GM18867 (cell line): Measurements from ENCODE around the gene TRIM37.
"Not testable (repeated sequence)": the region's sequence is repeated elsewhere in the genome, so short reads cannot be mapped to it uniquely, and the experiment has no call there.

Experiments
- ATAC-seq: cut with Tn5 transposase; IDR thresholded peaks from one replicate; pipeline ENCODE4 v1.9.1; 2021; ENCODE audit warnings: mild to moderate bottlenecking, moderate library complexity; ENCODE audit not compliant: unreplicated experiment

Gene TRIM37

DNA sequence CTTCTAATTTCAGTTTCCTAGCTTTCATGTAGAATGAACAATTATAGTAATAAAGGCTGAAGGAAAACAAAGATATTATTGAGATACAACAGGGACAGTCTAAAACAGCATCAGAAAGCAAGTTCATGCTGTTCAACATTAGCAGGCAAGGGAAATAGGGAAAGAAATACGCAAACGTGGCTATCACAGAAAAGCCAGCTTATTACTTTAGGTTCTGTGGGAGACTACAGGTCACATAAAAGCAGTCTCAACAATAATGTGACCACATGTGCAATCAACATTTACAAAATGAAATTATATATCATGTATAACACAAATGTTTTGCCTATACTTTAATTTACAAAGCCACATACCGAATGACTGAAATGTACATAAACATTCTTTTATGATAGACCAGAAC, 4.9 kb upstream of the TRIM37 start:
- no peak for ATAC-seq

- no peak for ATAC-seq
Measured at GRCh38 chr17:59110973-59111372, 4.3 kb upstream of the TRIM37 start.

- no peak for ATAC-seq
Measured at GRCh38 chr17:59108400-59109102, 1.9 kb upstream of the TRIM37 start.

DNA sequence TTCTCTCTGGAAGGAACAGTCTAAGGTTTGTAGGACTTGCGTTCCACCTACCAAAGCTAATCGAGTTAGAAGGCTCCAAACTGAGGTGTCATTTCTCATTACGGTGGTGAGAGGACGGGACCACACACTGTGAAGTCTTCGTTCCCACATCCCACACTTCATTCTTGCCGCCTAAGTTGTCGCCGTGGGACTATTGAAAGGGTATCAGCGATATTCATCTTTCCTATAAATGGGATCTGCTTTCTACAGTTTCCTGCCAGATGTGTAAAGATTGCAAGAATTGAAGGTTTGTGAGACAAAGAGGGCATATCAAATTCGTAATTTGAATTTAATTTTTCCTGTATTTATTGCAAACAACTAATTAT, 608 bp upstream of the TRIM37 start:
- no peak for ATAC-seq

DNA sequence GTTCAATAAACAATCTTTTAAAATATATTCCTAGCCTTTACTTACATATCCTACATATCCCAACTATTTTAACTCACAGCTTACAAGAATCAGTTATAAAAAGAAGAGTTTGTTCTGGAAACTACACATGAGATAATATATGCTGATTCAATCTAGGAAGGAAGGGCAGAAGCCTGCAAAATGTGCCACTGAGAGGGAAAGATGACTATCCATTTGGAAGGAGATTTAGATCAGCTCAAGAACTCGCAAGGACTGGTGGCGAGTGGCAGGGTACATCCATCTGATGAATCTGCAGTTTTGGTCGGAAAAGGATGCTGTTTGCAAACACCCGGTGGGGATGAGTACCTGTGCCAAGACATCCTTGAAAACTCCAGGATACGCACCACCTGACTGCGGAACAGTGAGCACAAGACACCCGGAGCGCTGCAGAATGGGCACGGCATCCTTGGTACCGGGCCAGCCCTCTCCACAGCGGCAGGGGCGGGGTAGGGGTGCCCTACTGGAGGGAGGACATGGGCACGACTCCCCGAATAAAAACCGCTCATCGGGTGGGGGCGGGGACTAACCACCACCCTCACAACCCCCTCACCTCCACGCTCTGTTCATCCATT, 723 bp downstream of the TRIM37 start:
- peak; percentile 27 for ATAC-seq

DNA sequence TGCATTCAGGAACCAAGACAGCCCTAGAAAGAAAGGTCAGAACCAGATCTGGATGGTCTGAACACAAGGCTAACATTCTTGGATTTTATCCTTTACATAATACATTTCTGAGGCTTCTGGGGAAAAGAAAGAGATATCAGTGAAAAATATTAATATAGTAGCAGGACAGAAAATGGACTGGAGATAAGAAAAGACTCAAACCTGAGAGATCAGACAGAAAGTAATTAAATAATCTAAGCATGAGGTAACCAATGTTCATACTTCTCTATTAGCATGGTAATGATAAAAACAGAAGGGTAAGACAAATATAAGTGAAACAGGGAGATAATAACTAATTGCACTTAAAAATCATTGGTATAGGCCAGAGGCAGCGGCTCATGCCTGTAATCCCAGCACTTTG, 5.5 kb downstream of the TRIM37 start:
- ATAC-seq, result no peak

DNA sequence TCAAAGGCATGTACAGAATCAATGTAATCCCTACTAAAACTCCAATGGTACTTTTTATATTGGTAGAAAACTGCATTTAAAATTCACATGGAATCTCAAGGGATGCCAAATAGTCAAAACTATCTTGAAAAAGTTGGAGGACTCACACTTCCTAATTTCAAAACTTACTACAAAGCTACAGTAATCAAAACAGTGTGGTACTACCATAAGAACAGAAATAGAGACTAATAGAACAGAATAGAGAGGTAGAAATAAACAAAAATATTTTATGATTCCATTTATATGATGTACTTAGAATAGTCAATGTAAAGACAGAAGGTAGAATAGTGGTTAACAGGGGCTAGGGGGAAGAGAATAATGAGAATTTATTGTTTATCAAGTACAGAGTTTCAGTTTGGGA, 8.8 kb downstream of the TRIM37 start:
- no peak for ATAC-seq

GRCh38 chr17:59094861-59095530, 11.7 kb downstream of the TRIM37 start:
- no peak for ATAC-seq

- ATAC-seq, result no peak
Measured at GRCh38 chr17:59093702-59094231, 12.9 kb downstream of the TRIM37 start.

GRCh38 chr17:59093145-59093701, 13.5 kb downstream of the TRIM37 start:
- ATAC-seq, result no peak

- ATAC-seq, result not testable (repeated sequence)
Measured at GRCh38 chr17:59090593-59090992, 16.1 kb downstream of the TRIM37 start.

GRCh38 chr17:59084154-59084553, 22.5 kb downstream of the TRIM37 start:
- ATAC-seq, result no peak

DNA sequence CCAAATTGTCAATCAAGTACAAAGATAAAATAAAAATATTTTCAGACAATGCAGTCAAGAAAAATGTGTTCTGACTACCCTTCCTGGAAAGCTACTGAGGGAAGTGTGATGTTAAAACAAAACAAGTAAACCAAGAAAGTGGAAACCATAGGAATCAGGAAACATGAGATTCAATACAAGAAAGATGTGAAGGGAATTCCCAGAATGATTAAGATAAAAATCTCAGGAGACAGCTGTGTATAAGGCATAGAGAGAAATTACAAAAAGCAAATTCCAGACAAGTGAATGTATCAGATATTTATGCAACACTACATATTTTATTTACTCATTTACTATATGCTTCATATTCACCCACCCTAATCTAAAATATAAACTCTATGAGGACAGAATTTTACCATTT, 32.2 kb downstream of the TRIM37 start:
- ATAC-seq, result no peak

DNA sequence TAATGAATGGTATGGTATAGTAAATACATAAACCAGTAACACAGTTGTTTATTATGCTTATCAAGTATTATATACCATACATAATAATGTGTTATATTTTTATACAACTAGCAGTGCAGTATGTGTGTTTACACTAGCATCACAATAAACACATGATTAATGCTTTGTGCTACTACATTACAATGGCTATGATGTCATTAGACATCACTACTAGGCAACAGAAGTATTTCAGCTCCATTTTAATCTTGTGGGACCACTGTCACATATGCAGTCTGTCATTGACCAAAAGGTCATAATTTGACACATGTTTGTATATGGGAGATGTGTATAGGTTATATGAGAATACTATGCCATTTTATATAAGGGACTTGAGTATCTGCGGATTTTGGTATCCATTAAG, 32.7 kb downstream of the TRIM37 start:
- ATAC-seq, result no peak

GRCh38 chr17:59069856-59070255, 36.8 kb downstream of the TRIM37 start:
- no peak for ATAC-seq

DNA sequence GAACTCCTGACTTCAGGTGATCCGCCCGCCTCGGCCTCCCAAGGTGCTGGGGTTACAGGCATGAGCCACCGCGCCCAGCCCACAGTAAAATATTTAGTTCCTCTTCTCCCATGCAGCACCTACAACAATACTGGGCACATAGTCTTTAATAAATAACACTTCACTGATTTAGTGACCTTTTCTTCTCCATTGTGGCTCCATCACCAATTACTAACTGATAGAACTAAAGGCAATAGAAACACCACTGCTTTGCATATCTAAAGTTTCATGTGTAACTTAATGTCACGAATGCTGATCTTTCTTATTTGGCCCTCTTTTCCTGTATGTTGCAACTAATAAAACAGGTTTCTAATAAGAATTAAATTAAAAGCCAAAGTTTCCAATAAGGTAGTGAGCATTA, 38.9 kb downstream of the TRIM37 start:
- ATAC-seq, result no peak

GRCh38 chr17:59067340-59067739, 39.3 kb downstream of the TRIM37 start:
- no peak for ATAC-seq

DNA sequence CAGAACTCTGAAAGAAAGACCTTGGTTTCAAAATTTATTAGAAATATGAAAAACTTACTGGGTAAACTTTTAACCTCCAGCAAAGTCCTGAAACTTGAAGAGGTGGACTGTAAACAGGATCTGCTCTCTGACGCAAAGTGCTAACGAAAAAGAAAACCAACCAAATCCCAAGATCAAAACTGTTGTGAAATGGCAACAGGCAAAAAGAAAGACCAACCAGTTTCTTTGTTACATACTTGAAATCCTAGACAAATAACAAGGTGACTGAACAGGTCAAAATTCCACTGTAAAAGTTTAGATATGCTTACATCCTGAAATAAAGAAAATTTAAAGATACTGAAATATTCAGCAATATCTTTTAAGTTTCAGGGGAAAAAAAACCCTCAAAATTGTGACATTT, 44.2 kb downstream of the TRIM37 start:
- no peak for ATAC-seq

- ATAC-seq, result no peak
Measured at GRCh38 chr17:59056857-59057256, 49.8 kb downstream of the TRIM37 start.

- ATAC-seq, result no peak
Measured at GRCh38 chr17:59049798-59050197, 56.9 kb downstream of the TRIM37 start.

DNA sequence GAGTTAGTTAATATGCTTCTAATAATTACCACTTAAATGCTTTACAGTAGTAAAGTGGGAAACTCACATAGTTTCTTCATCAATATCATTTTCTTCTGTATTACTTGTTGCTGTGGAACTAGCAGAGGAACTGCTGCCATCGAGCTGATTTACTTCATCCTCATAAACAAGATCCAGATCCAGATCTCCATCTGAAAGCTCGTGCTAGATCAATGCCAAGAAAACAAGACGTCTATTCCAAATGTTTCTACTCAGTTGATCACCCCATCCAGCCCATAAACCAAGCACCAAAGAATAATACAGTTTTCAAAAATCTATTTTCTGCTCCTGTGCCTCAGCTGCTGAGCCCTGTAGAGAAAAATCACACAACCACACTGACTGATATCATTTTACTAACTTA, 59.1 kb downstream of the TRIM37 start:
- ATAC-seq, result no peak

DNA sequence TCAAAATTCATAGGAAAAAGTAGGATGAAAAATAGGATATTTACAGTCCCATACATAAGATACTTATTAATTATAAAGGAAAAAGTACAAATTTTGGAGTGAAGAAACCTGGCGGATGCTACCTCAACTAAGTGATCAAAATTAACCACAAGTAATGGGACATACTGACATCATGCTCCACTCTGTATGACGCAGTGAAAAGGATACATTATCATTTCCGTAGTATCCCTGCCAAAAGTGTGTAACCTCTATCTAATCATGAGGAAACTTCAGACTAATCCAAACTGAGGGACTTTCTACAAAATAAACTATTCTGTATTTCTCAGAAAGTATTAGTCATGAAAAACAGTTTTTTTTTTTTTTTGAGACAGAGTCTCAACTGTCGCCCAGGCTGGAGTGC, 60.5 kb downstream of the TRIM37 start:
- ATAC-seq, result no peak
